ENCODE measurements around the gene MYH10. TPM values are rescaled to one million over a fixed set of nuclear protein-coding genes. Genes with fewer than 3 reads are reported as not detected.

The MYH10 gene
- total RNA-seq, 1 donor from 2014 or later: 34.9 TPM

DNA sequence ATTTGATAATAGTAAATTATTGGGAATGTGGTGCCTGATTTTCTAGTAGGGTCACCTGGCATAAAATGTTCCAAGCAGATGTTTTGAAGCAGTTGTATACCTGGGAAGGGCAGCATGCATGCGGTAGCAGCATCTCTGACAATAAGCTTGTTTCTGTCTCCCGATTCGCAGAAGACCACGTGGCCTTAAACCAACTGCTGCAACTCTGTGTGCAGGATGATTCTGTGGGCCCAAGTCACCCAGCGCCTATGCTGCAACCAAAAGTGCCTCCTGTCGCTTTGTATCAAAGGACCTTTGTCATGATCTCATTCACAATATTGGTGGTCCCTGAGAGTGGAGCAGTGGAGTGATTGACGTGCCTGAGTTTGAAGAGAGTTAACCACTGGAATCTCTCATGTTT, 186.8 kb downstream of the MYH10 start:
- Histone ChIP-seq H3K27me3 (no peaks in the 10 kb centered on the region), H3K4me1 (peaks cover 52% of the 10 kb centered on the region), H3K4me3 (no peak overlapping the region), H3K9me3 (no peaks in the 10 kb centered on the region), H3K27ac (no peak overlapping the region), H3K36me3 (peaks cover 0 to 24% of the 10 kb centered on the region in 2 donors)
- TF ChIP-seq POLR2A (IDR thresholded peaks at IDR 0.05) (no peak), POLR2AphosphoS5 (IDR thresholded peaks at IDR 0.05; ENCODE audit: insufficient read depth in 1 of 2, low read depth in 1 of 2) (no peak)
- TF ChIP-seq, protein P1, sequence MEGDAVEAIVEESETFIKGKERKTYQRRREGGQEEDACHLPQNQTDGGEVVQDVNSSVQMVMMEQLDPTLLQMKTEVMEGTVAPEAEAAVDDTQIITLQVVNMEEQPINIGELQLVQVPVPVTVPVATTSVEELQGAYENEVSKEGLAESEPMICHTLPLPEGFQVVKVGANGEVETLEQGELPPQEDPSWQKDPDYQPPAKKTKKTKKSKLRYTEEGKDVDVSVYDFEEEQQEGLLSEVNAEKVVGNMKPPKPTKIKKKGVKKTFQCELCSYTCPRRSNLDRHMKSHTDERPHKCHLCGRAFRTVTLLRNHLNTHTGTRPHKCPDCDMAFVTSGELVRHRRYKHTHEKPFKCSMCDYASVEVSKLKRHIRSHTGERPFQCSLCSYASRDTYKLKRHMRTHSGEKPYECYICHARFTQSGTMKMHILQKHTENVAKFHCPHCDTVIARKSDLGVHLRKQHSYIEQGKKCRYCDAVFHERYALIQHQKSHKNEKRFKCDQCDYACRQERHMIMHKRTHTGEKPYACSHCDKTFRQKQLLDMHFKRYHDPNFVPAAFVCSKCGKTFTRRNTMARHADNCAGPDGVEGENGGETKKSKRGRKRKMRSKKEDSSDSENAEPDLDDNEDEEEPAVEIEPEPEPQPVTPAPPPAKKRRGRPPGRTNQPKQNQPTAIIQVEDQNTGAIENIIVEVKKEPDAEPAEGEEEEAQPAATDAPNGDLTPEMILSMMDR (IDR thresholded peaks at IDR 0.05): no peak
- intact Hi-C loops (cut with DNase I): no loop called here
- no peak for DNase-seq (ENCODE audit: extremely low spot score in 2 of 2)

DNA sequence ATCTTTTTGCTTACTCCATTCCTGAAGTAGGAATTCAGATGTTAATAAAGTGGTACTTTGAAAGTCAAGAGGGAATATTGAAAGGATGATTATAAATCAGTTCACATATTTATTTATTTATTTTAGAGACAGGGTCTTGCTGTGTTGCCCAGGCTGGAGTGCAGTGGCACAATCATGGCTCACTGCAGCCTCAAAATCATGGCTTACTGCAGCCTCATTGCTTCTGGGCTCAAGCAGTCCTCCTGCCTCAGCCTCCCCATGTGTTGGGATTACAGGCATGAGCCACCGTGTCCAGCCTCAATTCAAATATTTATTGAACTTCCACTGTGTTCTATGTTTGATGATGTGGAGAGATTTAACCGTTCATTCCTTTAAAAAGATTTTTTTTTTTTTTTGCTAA, 188.2 kb downstream of the MYH10 start:
- Histone ChIP-seq H3K27ac (no peak overlapping the region), H3K4me3 (no peak overlapping the region), H3K9me3 (no peaks in the 10 kb centered on the region), H3K36me3 (peaks cover 0 to 11% of the 10 kb centered on the region in 2 donors), H3K27me3 (no peaks in the 10 kb centered on the region), H3K4me1 (peaks cover 65% of the 10 kb centered on the region)
- TF ChIP-seq POLR2AphosphoS5 (IDR thresholded peaks at IDR 0.05; ENCODE audit: insufficient read depth in 1 of 2, low read depth in 1 of 2): no peak
- TF ChIP-seq, protein P1 (IDR thresholded peaks at IDR 0.05): no peak
- no peak for TF ChIP-seq POLR2A (IDR thresholded peaks at IDR 0.05)
- intact Hi-C loops (cut with DNase I): no loop called here
- no peak for DNase-seq (ENCODE audit: extremely low spot score in 2 of 2)

DNA sequence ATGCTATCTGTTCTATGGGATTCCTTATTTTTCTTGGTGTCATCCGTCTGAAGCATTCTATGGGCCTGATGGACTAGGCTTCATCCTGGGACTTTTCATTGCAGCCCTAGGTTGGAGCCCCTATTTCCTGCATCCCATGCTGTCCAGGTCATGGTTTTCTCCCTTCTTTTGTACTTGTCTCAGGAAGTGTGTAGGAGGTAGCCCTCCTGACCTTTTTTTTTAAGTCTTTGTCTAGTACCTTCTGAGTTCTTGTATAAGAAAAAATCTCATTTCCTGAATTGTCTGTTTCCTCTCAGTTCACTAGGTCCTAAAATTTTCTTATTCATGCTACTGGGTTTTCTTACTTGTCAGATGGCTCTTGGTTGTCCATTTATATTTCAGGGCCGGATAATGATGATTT, 188.8 kb downstream of the MYH10 start:
- H3K4me1 ChIP-seq: peaks cover 71% of the 10 kb centered on the region
- peaks cover 0 to 5% of the 10 kb centered on the region in 2 donors for H3K36me3 ChIP-seq
- no peak overlapping the region for H3K27ac ChIP-seq
- no peaks in the 10 kb centered on the region for H3K27me3 ChIP-seq
- TF ChIP-seq POLR2AphosphoS5 (IDR thresholded peaks at IDR 0.05; ENCODE audit: insufficient read depth in 1 of 2, low read depth in 1 of 2) (no peak), POLR2A (IDR thresholded peaks at IDR 0.05) (no peak)
- no peak for DNase-seq (ENCODE audit: extremely low spot score in 2 of 2)
- H3K9me3 ChIP-seq: no peaks in the 10 kb centered on the region
- intact Hi-C loops (cut with DNase I): no loop called here
- no peak overlapping the region for H3K4me3 ChIP-seq

DNA sequence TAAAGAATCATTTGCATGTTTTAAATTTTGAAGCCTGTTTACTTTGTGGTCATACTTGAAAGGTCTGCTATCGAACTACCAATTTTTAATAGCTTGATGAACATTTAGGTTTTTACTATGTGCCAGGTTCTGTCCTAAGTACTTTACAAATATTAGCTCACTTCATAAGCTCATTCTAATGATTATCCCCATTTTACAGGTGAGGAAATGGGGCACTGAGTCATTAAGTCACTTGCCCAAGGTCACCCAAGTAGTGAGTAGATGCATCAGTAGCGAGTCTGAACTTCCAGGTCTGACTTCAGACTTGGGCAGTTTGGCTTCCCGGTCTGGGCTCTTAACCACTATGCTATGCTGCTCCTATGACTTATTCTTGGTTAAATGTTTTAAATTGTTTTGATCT, 190.8 kb downstream of the MYH10 start:
- H3K4me1 ChIP-seq: peaks cover 73% of the 10 kb centered on the region
- intact Hi-C loops (cut with DNase I): no loop called here
- DNase-seq (ENCODE audit: extremely low spot score in 2 of 2): no peak
- H3K9me3 ChIP-seq: no peaks in the 10 kb centered on the region
- no peaks in the 10 kb centered on the region for H3K27me3 ChIP-seq
- H3K4me3 ChIP-seq: no peak overlapping the region
- TF ChIP-seq POLR2AphosphoS5 (IDR thresholded peaks at IDR 0.05; ENCODE audit: insufficient read depth in 1 of 2, low read depth in 1 of 2) (no peak), POLR2A (IDR thresholded peaks at IDR 0.05) (no peak)
- TF ChIP-seq, protein P1 (IDR thresholded peaks at IDR 0.05): no peak
- H3K27ac ChIP-seq: no peak overlapping the region
- H3K36me3 ChIP-seq: peaks cover 0 to 4% of the 10 kb centered on the region in 2 donors

DNA sequence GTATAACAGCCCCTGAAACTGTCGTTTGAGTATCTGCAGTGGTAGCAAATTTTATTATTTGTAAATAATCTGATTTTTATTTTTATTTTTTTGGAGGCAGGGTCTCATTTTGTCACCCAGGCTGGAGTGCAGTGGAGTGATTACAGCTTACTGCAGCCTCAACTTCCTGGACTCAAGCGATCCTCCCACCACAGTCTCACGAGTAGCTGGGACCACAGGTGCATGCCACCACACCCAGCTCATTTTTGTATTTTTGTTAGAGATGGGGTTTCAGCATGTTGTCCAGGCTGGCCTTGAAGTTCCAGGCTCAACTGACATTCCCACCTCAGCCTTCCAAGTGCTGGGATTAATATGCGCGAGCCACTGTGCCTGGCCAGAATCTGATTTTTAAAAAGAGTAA, 192.1 kb downstream of the MYH10 start:
- peaks cover 61% of the 10 kb centered on the region for H3K4me1 ChIP-seq
- intact Hi-C loops (cut with DNase I): no loop called here
- H3K27ac ChIP-seq: no peak overlapping the region
- H3K36me3 ChIP-seq: no peaks in the 10 kb centered on the region
- no peak for DNase-seq (ENCODE audit: extremely low spot score in 2 of 2)
- H3K4me3 ChIP-seq: no peak overlapping the region
- TF ChIP-seq, protein P1 (IDR thresholded peaks at IDR 0.05): no peak
- no peak for TF ChIP-seq POLR2A (IDR thresholded peaks at IDR 0.05)
- TF ChIP-seq POLR2AphosphoS5 (IDR thresholded peaks at IDR 0.05; ENCODE audit: insufficient read depth in 1 of 2, low read depth in 1 of 2): no peak
- no peaks in the 10 kb centered on the region for H3K9me3 ChIP-seq
- no peaks in the 10 kb centered on the region for H3K27me3 ChIP-seq
